Hematopoietic multipotent progenitor cell treated with erythropoietin and hydrocortisone succinate and interleukin-3 and kit ligand, for 6 days (in vitro differentiated cells): ENCODE measurements around the gene SEC61A2.
"Not testable (repeated sequence)": the region's sequence is repeated elsewhere in the genome, so short reads cannot be mapped to it uniquely, and the experiment has no call there.

Experiments used
- DNase-seq: peaks from one replicate; pipeline ENCODE4 v3.0.0-alpha.2; 2015

SEC61A2 gene

DNA sequence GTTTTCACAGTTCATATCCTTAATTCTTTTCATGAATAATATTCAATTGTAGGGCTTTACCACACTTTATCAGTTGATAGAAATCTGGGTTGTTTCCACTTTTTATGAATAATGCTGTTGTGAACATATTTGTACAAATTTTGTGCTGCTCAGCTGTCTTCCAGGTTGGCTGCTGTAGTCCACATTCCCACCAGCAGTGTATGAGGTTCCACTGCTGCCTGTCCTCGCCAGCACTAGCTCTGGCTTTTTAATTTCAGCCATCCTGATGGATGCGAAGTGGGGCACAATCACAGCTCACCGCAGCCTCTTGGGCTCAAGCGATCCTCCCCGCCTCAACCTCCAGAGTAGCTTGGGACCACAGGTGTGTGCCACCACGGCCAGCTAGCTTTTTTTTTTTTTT lies 33.5 kb downstream of the SEC61A2 start:
- DNase-seq = no peak

GRCh38 chr10:12164085-12164484 lies 34.6 kb downstream of the SEC61A2 start:
- DNase-seq = no peak

DNA sequence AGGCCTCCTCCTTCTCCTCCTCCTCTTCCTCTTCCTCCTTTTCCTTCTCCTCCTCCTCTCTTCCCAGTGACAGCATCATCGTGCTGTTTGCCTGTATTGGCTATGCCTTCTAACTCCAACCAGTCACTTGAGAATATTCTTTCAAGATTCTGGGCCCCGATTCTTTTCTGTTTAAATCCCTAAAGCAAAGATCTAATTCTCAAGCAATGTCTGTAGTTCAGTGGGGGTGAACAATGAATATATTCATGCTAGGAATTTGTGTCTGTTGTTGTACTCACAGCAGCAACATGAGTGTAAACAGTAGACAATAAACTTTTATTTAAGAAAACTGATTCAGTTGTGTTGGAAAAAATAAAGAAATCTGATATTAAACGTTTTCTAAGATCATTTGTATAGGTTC lies 35.6 kb downstream of the SEC61A2 start:
- no peak for DNase-seq

GRCh38 chr10:12165999-12166775 lies 36.7 kb downstream of the SEC61A2 start:
- no peak for DNase-seq

GRCh38 chr10:12171512-12171911 lies 42.0 kb downstream of the SEC61A2 start:
- DNase-seq = not testable (repeated sequence)

GRCh38 chr10:12177642-12178041 lies 48.2 kb downstream of the SEC61A2 start:
- DNase-seq = no peak

DNA sequence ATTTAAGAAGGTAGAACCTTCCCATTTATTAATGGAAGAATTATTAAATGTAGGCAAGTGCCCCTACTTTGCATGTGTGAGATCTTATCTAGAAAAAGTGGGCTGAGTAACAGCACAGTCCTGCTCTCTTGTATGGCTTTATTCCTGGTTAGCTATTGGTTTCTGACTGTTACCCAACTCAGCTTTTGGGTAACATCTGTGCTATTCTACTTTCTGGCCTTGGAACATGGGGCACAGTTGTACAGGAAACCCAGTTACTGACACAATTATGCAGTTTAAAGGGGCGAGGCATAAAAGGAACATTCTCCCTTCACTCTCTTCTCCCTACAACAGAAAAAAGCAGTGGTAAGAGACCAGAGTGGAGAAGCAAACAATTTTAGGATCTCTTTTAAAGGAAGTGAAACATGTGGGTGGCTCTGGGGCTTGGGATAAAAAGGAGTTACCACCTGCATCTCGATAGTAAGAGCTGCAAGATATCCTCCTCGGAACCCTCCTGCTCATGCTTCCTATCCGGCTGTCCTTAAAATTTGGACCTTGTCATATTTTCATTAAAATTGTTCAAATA lies 50.2 kb downstream of the SEC61A2 start:
- peak; percentile 52 for DNase-seq

DNA sequence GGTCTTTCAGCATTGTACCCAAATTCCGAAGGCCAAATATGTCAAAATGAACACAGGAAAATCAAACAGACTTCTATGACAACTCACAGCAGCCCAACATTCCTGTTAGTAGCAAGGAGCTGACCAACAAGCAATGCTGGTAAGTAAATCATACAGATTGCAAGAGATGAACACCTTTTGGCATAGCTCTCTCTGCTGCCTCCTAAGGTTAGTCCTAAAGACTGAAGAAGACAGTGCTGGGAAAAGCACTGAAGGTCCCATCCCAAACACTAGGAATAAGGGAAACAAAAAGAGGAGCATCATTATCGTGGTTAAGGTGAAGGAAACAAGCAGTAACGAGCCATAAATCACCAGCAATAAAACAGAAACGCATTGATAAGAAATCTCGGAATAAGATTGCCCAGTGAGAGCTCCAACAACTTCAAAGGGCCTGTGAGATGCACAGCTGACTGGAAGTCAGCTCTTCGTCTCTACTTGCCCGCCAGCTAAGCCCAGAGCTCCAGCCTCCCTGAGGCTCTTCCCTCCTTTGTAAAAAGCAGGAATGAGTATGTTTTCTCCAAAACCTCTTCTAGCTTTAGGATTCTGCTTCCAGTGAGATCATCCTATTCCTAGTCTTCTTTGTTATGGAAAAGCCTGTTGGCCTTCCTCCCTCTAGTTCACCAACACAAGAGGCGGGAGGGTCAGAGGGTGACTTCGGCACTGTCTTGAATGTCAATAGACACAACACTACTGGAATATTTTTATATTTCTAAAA lies 50.9 kb downstream of the SEC61A2 start:
- no peak for DNase-seq

- peak; percentile 81 for DNase-seq
Measured at GRCh38 chr10:12181065-12181775, 51.7 kb downstream of the SEC61A2 start.

GRCh38 chr10:12184165-12184564 lies 54.7 kb downstream of the SEC61A2 start:
- DNase-seq = no peak

DNA sequence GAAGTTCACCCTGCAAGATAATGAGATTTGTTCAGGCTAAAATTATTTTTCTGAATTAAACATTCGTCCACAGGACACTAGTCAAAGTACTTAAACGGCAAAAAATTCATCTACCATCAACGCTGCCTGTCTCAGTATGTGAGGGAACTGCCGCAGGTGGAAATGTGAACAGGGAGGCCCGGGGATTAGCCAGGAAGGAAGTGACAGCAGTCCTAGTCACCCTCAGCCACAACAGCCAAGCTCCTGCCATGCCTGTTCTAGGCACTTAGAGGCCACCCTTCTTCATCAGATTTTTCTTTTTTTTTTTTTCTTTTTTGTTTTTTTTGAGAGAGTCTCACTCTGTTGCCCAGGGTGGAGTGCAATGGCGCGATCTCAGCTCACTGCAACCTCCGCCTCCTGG lies 56.8 kb downstream of the SEC61A2 start:
- DNase-seq = no peak

GRCh38 chr10:12187321-12187905 lies 57.9 kb downstream of the SEC61A2 start:
- DNase-seq = no peak

- DNase-seq = no peak
Measured at GRCh38 chr10:12188656-12189055, 59.2 kb downstream of the SEC61A2 start.

GRCh38 chr10:12189426-12189825 lies 59.9 kb downstream of the SEC61A2 start:
- no peak for DNase-seq

- no peak for DNase-seq
Measured at GRCh38 chr10:12191715-12192114, 62.2 kb downstream of the SEC61A2 start.

DNA sequence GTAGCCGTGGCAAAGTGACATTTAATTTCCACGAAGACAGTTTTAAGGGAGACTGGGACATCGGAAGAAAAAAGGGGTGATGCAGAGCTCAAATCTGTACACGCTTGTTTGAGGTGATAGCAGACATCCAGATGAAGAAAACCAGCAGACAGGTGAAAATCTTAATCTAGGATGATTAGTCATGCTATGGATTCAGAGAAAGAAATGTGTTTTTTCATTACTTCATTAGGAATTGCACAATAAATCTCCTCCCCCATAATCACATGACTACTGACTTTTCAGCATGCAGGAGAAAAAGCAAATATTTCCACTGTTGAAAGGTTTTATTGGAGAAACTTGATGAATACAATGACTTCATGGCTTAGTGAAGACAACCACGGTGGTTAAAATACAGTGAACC lies 63.7 kb downstream of the SEC61A2 start:
- DNase-seq = peak; percentile 30

GRCh38 chr10:12194752-12195271 lies 65.3 kb downstream of the SEC61A2 start:
- peak; percentile 36 for DNase-seq

- no peak for DNase-seq
Measured at GRCh38 chr10:12195281-12195602, 65.8 kb downstream of the SEC61A2 start.

GRCh38 chr10:12195603-12196506 lies 66.4 kb downstream of the SEC61A2 start, which contains the start of the genes CDC123 and NUDT5:
CDC123 (plus strand) TSS chr10:12196188; CDS start chr10:12196246, 58 bp downstream.
NUDT5 (minus strand) TSS chr10:12195891; CDS start chr10:12186291, 9,600 bp downstream.
- DNase-seq = peak; percentile 95

- no peak for DNase-seq
Measured at GRCh38 chr10:12196531-12197211, 67.2 kb downstream of the SEC61A2 start.

- no peak for DNase-seq
Measured at GRCh38 chr10:12198156-12198555, 68.7 kb downstream of the SEC61A2 start.
